GM12801 (cell line): ENCODE data around the gene TCERG1L.

ENCODE experiments used
- CTCF ChIP-seq: IDR thresholded peaks from one replicate; pipeline ENCODE4 v1.5.1; 2011; ENCODE audit warnings: control low read depth; ENCODE audit not compliant: insufficient read length; ENCODE audit errors: extremely low read depth

Gene TCERG1L

GRCh38 chr10:131221632-131222277 lies 89.8 kb downstream of the TCERG1L start:
- TF ChIP-seq CTCF = no peak

- TF ChIP-seq CTCF = no peak
Observed at GRCh38 chr10:131220601-131221171, 90.8 kb downstream of the TCERG1L start.

- no peak for TF ChIP-seq CTCF
Observed at GRCh38 chr10:131219955-131220489, 91.5 kb downstream of the TCERG1L start.

- TF ChIP-seq CTCF = no peak
Observed at GRCh38 chr10:131219584-131219886, 92.0 kb downstream of the TCERG1L start.

- TF ChIP-seq CTCF = no peak
Observed at GRCh38 chr10:131218811-131219583, 92.5 kb downstream of the TCERG1L start.

GRCh38 chr10:131216681-131217230 lies 94.8 kb downstream of the TCERG1L start:
- TF ChIP-seq CTCF = no peak

- no peak for TF ChIP-seq CTCF
Observed at GRCh38 chr10:131215776-131216175, 95.7 kb downstream of the TCERG1L start.
